Stimulated activated CD4-positive, alpha-beta T cell treated with anti-CD3 and anti-CD28 coated beads, Interleukin-1b, Interleukin-23, amount 100 ng/mL, for 1 hour (primary cell): ENCODE data around the gene SEPTIN10.
"Not testable (repeated sequence)": the region's sequence is repeated elsewhere in the genome, so short reads cannot be mapped to it uniquely, and the experiment has no call there.

ENCODE experiments used
- DNase-seq, 2 donors: peaks; one replicate each; pipeline ENCODE4 v3.0.0-alpha.2; 2020; ENCODE audit warnings: low read depth in 2 of 2

Gene SEPTIN10

GRCh38 chr2:109613922-109614714 is at the start of gene SEPTIN10, which contains the start of gene SOWAHC:
Gene SEPTIN10 (minus strand): TSS chr2:109613966. CDS start chr2:109613827, 139 bp downstream.
Gene SOWAHC (plus strand): TSS chr2:109614364. CDS start chr2:109614490, 126 bp downstream.
- peak; percentile 30 to 58 for DNase-seq

DNA sequence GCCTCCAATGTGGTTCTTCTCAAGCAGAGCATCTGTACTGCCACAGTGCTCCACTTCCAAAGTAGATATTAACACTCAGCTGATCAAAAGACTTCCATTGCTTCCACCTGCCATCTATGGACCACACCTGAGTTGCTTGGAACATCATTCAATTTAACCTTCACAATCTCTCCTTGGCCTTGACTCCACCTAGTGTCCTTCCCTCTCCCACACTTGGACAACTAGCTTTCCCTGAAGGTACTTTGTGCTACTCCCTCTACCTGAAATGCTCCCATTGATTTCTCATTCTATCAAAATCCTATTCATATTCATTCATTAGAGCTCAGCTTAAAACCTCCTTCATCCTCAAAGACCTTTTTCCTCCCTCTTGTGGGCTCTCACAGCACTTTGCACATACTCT is 49.1 kb upstream of the SEPTIN10 start:
- no peak for DNase-seq

- DNase-seq: no peak
Measured at GRCh38 chr2:109660046-109660860, 46.5 kb upstream of the SEPTIN10 start.

- no peak for DNase-seq
Measured at GRCh38 chr2:109659396-109660045, 45.8 kb upstream of the SEPTIN10 start.

DNA sequence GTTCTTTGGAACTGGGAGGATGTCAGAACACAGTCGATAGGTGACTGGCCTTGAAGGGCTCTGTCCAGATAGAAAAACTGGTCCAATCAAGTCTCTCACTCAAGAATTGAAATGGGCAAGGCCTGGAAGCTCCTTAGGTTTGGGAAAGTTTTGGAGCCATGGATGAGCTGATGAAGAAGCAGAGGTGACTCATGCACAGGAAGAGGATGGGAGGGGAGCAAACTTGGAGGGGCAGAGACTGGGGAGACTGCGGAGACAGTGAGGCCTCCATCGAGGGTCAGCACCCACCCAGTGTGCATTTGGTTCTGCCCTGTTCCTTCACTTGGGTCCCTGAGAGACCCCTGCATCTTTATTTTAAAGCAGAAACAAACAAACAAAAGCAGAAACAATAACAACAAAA is 41.5 kb upstream of the SEPTIN10 start:
- DNase-seq: no peak

- no peak for DNase-seq
Measured at GRCh38 chr2:109654326-109655050, 40.7 kb upstream of the SEPTIN10 start.

DNA sequence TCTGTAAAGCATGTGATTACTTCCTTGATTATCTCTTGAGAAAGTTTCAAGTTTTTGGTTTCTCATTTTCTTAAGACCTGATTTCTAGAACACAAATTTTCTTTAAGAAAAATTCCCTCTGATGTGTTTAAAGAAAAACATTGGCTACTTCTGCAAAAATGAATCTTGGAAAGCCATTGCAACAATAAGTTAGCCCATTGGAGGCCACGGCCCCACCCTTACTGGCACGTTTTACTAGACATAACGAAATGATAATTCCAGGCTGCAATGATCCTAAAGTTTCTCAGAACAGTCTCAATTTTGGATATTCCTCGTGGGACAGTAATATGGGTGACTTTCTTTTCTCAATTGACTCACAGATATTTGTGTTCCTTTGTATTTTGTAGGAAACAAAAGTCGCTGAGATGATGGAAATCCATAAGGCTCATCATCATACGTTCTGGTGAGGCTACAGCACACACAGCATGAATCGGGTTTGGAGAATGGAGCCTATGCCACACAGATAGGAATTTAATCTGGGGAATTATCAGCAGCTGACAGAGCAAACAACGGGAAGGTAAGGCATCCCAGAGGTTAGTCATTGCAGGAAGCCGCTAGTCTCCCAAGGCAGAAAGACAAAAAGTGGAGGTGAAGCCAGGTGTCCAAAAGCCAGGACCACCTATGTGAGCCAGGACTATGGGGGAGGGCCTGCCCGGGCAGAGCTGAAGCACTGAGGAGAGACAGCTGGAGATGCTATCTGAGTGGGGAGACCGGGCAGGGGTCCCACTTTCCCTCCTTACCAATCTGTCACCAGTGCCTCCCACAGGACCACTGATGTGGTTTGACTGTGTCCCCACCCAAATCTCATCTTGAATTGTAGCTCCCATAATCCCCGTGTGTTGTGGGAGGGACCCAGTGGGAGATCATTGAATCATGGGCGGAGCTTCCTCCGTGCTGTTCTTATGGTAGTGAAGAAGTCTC is 36.2 kb upstream of the SEPTIN10 start:
- DNase-seq: no peak

DNA sequence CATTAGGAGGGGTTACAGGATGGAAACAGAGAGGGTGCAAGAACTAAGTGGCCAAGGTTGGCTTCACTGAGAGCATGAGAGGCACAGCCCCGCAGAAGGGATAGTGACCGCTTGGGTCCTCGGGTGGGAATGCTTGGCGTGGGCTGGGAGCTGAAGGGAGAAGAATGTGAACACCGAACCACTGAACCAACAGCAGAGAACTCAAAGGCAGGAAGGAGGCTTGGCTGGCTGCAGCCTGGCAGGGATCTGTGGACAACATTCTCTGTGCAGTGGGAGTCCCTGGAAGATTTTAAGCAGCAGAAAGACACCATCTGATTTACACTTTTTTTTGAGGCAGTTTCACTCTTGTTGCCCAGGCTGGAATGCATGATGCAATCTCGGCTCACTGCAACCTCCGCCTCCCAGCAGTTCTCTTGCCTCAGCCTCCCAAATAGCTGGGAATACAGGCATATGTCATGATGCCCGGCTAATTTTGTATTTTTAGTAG is 34.3 kb upstream of the SEPTIN10 start:
- no peak for DNase-seq

DNA sequence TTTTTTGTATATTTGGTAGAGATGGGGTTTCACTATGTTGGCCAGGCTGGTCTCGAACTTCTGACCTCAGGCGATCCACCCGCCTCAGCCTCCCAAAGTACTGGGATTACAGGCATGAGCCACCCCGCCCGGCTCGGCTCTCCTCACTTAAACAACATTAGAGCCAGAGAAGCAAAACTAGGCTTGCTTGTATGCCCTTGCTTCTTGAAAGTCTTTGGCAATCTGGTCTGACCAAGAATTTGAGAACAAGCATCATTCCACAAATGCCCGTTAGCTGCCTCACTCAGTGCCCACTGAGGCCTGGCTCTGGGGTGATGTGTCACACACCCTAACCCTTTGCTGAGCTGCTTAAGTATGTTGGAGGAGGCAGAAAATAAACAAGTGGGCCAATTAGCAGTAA is 33.9 kb upstream of the SEPTIN10 start:
- DNase-seq: no peak

GRCh38 chr2:109646961-109647360 is 33.2 kb upstream of the SEPTIN10 start:
- DNase-seq: no peak

GRCh38 chr2:109645412-109646184 is 31.8 kb upstream of the SEPTIN10 start:
- DNase-seq: no peak

GRCh38 chr2:109644571-109645275 is 31.0 kb upstream of the SEPTIN10 start:
- no peak for DNase-seq

DNA sequence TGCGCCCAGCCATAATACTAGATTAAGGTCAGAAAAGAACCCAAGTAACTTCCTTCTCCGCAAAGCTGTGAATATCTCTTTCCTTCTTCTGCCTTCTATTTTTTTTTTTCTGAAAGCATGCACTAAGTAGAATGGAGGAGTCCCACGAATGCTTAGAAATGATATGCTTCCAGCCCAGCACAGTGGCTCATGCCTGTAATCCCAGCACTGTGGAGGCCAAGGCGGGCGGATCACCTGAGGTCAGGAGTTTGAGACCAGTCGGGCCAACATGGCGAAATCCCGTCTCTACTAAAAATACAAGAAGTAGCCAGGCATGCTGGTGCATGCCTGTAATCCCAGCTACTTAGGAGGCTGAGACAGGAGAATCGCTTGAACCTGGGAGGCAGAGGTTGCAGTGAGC is 26.2 kb upstream of the SEPTIN10 start:
- not testable (repeated sequence) for DNase-seq

GRCh38 chr2:109638795-109639194 is 25.0 kb upstream of the SEPTIN10 start:
- no peak for DNase-seq

DNA sequence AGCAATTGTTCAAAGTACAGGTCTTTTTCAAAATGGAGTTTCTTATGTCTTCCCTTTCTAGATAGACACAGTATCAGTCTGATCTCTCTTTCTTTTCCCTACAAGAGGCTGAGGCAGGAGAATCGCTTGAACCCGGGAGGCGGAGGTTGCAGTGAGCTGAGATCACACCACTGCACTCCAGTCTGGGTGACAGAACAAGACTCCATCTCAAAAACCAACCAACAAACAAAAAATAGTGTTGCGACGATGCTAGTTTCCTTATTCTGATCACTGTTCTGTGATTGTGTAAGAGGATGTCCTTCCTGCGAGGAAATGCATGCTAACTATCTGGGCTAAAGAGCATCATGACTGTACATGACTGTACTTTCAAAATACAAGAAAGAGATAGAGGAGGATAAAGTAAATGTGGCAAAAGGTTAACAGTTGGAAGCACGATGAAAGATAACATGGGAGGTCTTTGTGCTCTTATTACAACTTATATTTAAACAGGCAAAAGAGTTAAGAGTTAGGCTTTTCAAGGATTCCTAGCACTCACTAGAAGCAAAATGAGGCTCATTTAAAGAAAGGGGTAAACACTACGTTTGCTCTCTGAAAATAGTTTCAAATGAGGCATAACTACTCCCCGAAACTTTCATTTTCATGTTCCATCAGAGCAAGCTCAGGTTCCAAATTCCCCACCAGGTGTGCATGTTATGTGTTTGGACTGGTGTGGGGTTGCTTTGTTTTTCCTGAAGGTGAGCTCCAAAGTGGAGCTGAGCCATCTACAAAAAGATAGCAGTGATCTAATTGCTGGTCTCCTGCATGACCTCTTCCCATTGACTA is 24.2 kb upstream of the SEPTIN10 start:
- DNase-seq: no peak

DNA sequence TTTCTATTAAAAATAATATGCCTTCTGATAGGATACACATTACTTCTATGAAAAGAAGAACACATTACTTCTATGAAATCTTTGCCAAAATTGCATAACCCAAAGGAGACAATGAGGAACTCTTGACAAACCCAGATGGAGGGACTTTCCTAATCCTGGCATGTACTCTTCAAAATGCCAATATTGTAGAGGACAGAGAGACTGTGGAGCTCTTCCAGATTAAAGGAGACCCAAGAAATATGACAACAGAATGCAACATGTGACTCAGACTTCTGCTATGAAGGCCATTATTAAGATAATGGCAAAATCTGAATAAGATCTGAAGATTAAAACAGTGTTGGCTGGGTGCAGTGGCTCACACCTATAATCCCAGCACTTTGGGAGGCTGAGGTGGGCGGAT is 22.6 kb upstream of the SEPTIN10 start:
- no peak for DNase-seq

DNA sequence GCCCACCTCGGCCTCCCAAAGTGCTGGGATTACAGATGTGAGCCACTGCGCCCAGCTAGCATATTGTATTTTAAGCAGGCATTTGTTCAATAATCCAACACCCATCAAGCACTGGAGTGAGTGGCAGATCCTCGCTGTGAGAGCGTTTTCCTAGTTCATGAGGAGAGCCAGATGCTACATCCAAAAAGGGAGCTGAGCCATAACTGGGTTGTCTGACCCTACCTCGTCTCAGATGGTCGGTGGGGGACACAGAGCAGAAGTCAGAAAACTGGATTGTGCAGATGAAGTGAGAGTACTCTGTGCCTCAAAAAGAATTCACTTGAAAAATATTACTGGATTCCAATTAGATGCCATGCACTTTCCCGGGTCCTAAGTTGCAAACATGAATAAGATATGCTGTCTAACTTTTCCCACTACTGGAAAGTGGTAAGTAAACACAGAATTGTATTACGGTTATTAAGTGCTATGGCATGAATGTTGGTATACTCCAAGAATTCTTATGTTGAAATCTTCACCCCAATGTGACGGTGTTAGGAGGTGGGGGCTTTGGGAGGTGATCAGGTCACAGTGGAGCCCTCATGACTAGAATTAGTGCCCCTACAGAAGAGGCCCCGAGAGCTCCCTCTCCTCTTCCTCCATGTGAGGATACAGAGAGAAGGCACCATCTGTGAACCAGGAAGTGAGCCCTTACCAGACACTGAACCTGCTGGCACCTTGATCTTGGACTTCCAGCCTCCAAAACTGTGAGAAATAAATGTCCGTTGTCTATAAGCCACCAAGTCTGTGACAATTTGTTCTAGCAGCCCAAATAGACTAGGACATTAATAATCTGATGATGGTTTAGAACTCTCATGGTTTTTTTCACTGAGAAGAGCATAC is 21.9 kb upstream of the SEPTIN10 start:
- DNase-seq: no peak
